CD4-positive, alpha-beta memory T cell (primary cell): ENCODE results near the gene CPSF7. TPM values are rescaled to one million over a fixed set of nuclear protein-coding genes. Genes with fewer than 3 reads are reported as not detected.
"Not testable (repeated sequence)": the region's sequence is repeated elsewhere in the genome, so short reads cannot be mapped to it uniquely, and the experiment has no call there.

Experiments used
- CTCF ChIA-PET: fragments of 350-600 bp; sonication (Branson Sonifier 250); formaldehyde crosslinking; loops from one replicate; lab custom pipeline; 2021; ENCODE audit warnings: inconsistent platforms; ENCODE audit not compliant: partially characterized antibody; lab: Charles Lee
- POLR2A ChIA-PET: fragments of 350-600 bp; sonication (Branson Sonifier 250); formaldehyde crosslinking; loops from one replicate; lab custom pipeline; 2021; ENCODE audit not compliant: partially characterized antibody; lab: Charles Lee
- DNase-seq, 5 donors: peaks; one replicate each; pipeline versions ENCODE4 v3.0.0 to v3.0.0-alpha.2; 2020 to 2022; ENCODE audit warnings: mixed read lengths in 1 of 5
- H3K27ac ChIP-seq: one replicate; pipeline ENCODE4 v1.7.0; 2013; ENCODE audit warnings: low read depth, low read length
- H3K27me3 ChIP-seq: 2 replicates; pipeline ENCODE4 v1.7.0; 2013; ENCODE audit warnings: mild to moderate bottlenecking, low read length, moderate library complexity; ENCODE audit not compliant: insufficient read depth
- H3K36me3 ChIP-seq: 2 replicates; pipeline ENCODE4 v1.7.0; 2013; ENCODE audit warnings: mild to moderate bottlenecking, low read length, moderate library complexity; ENCODE audit not compliant: insufficient read depth
- H3K4me1 ChIP-seq: 2 replicates; pipeline ENCODE4 v1.7.0; 2013; ENCODE audit warnings: mild to moderate bottlenecking, low read length, moderate library complexity; ENCODE audit not compliant: insufficient read depth
- H3K4me3 ChIP-seq, 2 donors: one replicate each; pipeline ENCODE4 v1.7.0; 2013; ENCODE audit warnings: low read length in 2 of 2, mild to moderate bottlenecking in 1 of 2
- H3K9me3 ChIP-seq, 2 donors: one replicate each; pipeline ENCODE4 v1.7.0; 2013; ENCODE audit warnings: low read length in 2 of 2, control low read depth in 1 of 2; ENCODE audit not compliant: control insufficient read depth in 1 of 2
- H3K27ac Mint-ChIP-seq, 7 donors: one replicate each; pipeline ENCODE4 v1.8.0; 2020 to 2021; ENCODE audit warnings: mixed read lengths in 7 of 7, mild to moderate bottlenecking in 6 of 7, inconsistent platforms in 3 of 7, moderate library complexity in 3 of 7
- H3K27me3 Mint-ChIP-seq, 2 donors: one replicate each; pipeline ENCODE4 v1.8.0; 2020 to 2021; ENCODE audit warnings: mixed read lengths in 2 of 2
- H3K36me3 Mint-ChIP-seq, 2 donors: one replicate each; pipeline ENCODE4 v1.8.0; 2020 to 2021; ENCODE audit warnings: mixed read lengths in 2 of 2, inconsistent platforms in 1 of 2, mild to moderate bottlenecking in 1 of 2
- H3K4me1 Mint-ChIP-seq, 4 donors: one replicate each; pipeline ENCODE4 v1.8.0; 2020 to 2021; ENCODE audit warnings: mixed read lengths in 4 of 4, mild to moderate bottlenecking in 1 of 4
- H3K4me3 Mint-ChIP-seq, 8 donors: one replicate each; pipeline ENCODE4 v1.8.0; 2020 to 2021; ENCODE audit warnings: mixed read lengths in 8 of 8, mild to moderate bottlenecking in 7 of 8, moderate library complexity in 6 of 8, inconsistent platforms in 3 of 8
- H3K9me3 Mint-ChIP-seq, 8 donors: one replicate each; pipeline ENCODE4 v1.8.0; 2020 to 2021; ENCODE audit warnings: mixed read lengths in 8 of 8, mild to moderate bottlenecking in 5 of 8, inconsistent platforms in 3 of 8, moderate library complexity in 1 of 8
- intact Hi-C: fragments of 100-400 bp; cut with micrococcal nuclease; formaldehyde crosslinking; loops from one replicate; pipeline ENCODE4 v1.15.1; 2023
- polyA plus RNA-seq, 2 donors: library from polyadenylated mRNA; unstranded; fragments of 300-500 nt; fragmentation: Illumina TruSeq; gene quantifications; one replicate each; pipeline ENCODE4 v1.2.3, GENCODE V29; 2021
- total RNA-seq, 2 experiments: library from RNA; stranded (reverse); gene quantifications; one replicate each; pipeline ENCODE4 v1.2.3, GENCODE V29; 2021

The CPSF7 gene
- total and polyA plus RNA-seq, 4 experiments from 2014 or later, result 19.9 to 149 (median 89.4) TPM

DNA sequence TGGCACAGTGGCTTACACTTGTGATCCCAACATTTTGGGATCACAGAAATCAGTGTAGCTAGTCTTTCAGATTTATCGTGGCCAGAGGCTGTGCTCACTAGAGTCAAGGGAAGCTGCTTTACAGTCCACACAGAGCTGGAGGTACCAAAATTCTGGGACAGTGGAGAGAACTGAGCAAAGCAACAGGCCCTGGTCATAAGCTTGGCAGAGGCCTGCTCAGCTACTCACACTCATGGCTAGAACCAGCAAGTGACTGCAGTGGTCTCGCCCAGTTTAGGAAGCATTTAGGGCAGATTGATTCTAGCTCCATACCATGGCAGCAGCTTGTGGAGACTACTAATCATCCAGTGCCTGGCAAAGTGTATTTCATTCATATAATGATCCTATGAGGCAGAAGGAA lies 28.6 kb downstream of the CPSF7 start:
- no peak for DNase-seq
- H3K9me3 Mint-ChIP-seq, result no peaks in the 10 kb centered on the region
- ChIA-PET CTCF (interaction anchor here (1.2 to 4.7 kb wide), 5 partner anchors 9 to 65 kb away, joined by 3 to 39 read pairs (median 12); partner anchors contain the start of gene TMEM216), POLR2A (interaction anchor here (0.7 to 3.4 kb wide), 5 partner anchors 9 to 70 kb away, joined by 3 to 21 read pairs (median 5); partner anchors contain the start of genes CPSF7, SDHAF2, TMEM138 and TMEM216)
- peak overlapping the region in 4 of 7 donors; percentile 7 to 58 (median 34) for H3K27ac Mint-ChIP-seq
- no peaks in the 10 kb centered on the region for H3K27me3 ChIP-seq
- peaks cover 0 to 3% (median 0%) of the 10 kb centered on the region in 4 donors for H3K4me1 Mint-ChIP-seq
- H3K27me3 Mint-ChIP-seq, result no peaks in the 10 kb centered on the region
- H3K27ac ChIP-seq, result no peak overlapping the region
- intact Hi-C loops, result no loop called here
- no peak overlapping the region for H3K4me3 ChIP-seq
- no peaks in the 10 kb centered on the region for H3K9me3 ChIP-seq
- H3K4me1 ChIP-seq, result no peaks in the 10 kb centered on the region
- peaks cover 27 to 67% of the 10 kb centered on the region in 2 donors for H3K36me3 Mint-ChIP-seq
- H3K36me3 ChIP-seq, result peaks cover 39% of the 10 kb centered on the region
- H3K4me3 Mint-ChIP-seq, result no peak overlapping the region

GRCh38 chr11:61392981-61393595 lies 36.7 kb downstream of the CPSF7 start:
- Histone ChIP-seq H3K4me1 (peaks cover 26% of the 10 kb centered on the region), H3K9me3 (no peaks in the 10 kb centered on the region), H3K27ac (peak overlapping the region; percentile 74), H3K27me3 (no peaks in the 10 kb centered on the region), H3K4me3 (peak overlapping the region; percentile 77 to 86), H3K36me3 (no peaks in the 10 kb centered on the region)
- Mint-ChIP-seq H3K4me3 (peak overlapping the region; percentile 91 to 97 (median 96)), H3K27ac (peak overlapping the region; percentile 95 to 99 (median 98)), H3K36me3 (peaks cover 6 to 31% of the 10 kb centered on the region in 2 donors), H3K27me3 (no peaks in the 10 kb centered on the region), H3K9me3 (no peaks in the 10 kb centered on the region), H3K4me1 (peaks cover 12 to 27% (median 22%) of the 10 kb centered on the region in 4 donors)
- peak; percentile 24 to 46 (median 27) for DNase-seq
- intact Hi-C loops, result loop anchor here (2.0 kb wide), 3 partner anchors 30 to 56 kb away; partner anchors contain the start of genes CPSF7 and TMEM138
- CTCF ChIA-PET, result interaction anchor here (1.0 to 7.8 kb wide), 13 partner anchors 8 to 562 kb away, joined by 3 to 117 read pairs (median 6); partner anchors contain the start of genes CYB561A3, TKFC and TMEM138
- POLR2A ChIA-PET, result interaction anchor here (0.9 to 5.6 kb wide), 10 partner anchors 8 to 478 kb away, joined by 3 to 89 read pairs (median 8); partner anchors contain the start of genes CPSF7, CYB561A3, DDB1 and SDHAF2

DNA sequence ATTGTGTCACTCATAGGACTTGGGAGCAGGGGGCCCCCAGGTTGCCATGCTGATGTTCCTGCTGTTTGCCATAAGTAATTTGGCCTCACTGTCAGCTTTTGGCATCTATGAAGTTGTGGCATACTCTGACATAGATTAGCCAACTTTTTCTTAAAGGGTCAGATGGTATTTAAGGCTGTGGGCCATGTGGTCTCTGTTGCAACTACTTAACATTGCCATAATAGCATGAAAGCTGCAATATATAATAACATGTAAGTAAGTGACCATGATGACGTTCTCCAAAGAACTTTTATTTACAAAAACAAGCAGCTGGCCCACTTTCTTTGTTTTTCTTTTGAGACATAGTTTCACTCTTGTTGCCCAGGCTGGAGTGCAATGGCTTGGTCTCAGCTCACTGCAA lies 39.6 kb downstream of the CPSF7 start:
- CTCF ChIA-PET, result interaction anchor here (1.1 to 7.8 kb wide), 2 partner anchors 9 to 54 kb away, joined by 3 to 117 read pairs; partner anchors contain the start of gene TKFC
- Histone ChIP-seq H3K9me3 (no peaks in the 10 kb centered on the region), H3K4me1 (peaks cover 33% of the 10 kb centered on the region), H3K27ac (no peak overlapping the region), H3K36me3 (no peaks in the 10 kb centered on the region), H3K4me3 (no peak overlapping the region), H3K27me3 (no peaks in the 10 kb centered on the region)
- intact Hi-C loops, result no loop called here
- Mint-ChIP-seq H3K4me1 (peaks cover 16 to 35% (median 27%) of the 10 kb centered on the region in 4 donors), H3K4me3 (no peak overlapping the region), H3K27me3 (no peaks in the 10 kb centered on the region), H3K9me3 (peaks cover 0 to 2% (median 0%) of the 10 kb centered on the region in 8 donors), H3K36me3 (peaks cover 3 to 13% of the 10 kb centered on the region in 2 donors), H3K27ac (peak overlapping the region in 2 of 7 donors; percentile 42 to 67)
- POLR2A ChIA-PET, result interaction anchor here (4.8 to 5.6 kb wide), 2 partner anchors 28 to 55 kb away, joined by 59 to 89 read pairs; partner anchors contain the start of genes CYB561A3, DDB1, TKFC and TMEM138
- DNase-seq, result no peak

- Histone ChIP-seq H3K27ac (no peak overlapping the region), H3K4me1 (peaks cover 8% of the 10 kb centered on the region), H3K27me3 (no peaks in the 10 kb centered on the region), H3K36me3 (no peaks in the 10 kb centered on the region), H3K9me3 (no peaks in the 10 kb centered on the region), H3K4me3 (no peak overlapping the region)
- CTCF ChIA-PET, result interaction anchor here (0.8 to 9.3 kb wide), 26 partner anchors 9 to 608 kb away, joined by 3 to 442 read pairs (median 11); partner anchors contain the start of genes CPSF7, CYB561A3, DDB1 and SDHAF2
- no peaks in the 10 kb centered on the region for H3K36me3 Mint-ChIP-seq
- DNase-seq, result no peak
- peak overlapping the region in 1 of 7 donors; percentile 18 for H3K27ac Mint-ChIP-seq
- intact Hi-C loops, result loop anchor here (1.0 to 10.0 kb wide), 3 partner anchors 130 to 607 kb away; no protein-coding TSS in a partner anchor
- POLR2A ChIA-PET, result interaction anchor here (1.3 to 5.1 kb wide), 5 partner anchors 9 to 49 kb away, joined by 4 to 87 read pairs (median 6); partner anchors contain the start of genes CYB561A3, DDB1, TKFC and TMEM138
- no peak overlapping the region for H3K4me3 Mint-ChIP-seq
- peaks cover 3 to 9% (median 6%) of the 10 kb centered on the region in 4 donors for H3K4me1 Mint-ChIP-seq
- H3K27me3 Mint-ChIP-seq, result no peaks in the 10 kb centered on the region
- H3K9me3 Mint-ChIP-seq, result peaks cover 0 to 2% (median 0%) of the 10 kb centered on the region in 8 donors
Measured at GRCh38 chr11:61384271-61385242, 45.2 kb downstream of the CPSF7 start.

DNA sequence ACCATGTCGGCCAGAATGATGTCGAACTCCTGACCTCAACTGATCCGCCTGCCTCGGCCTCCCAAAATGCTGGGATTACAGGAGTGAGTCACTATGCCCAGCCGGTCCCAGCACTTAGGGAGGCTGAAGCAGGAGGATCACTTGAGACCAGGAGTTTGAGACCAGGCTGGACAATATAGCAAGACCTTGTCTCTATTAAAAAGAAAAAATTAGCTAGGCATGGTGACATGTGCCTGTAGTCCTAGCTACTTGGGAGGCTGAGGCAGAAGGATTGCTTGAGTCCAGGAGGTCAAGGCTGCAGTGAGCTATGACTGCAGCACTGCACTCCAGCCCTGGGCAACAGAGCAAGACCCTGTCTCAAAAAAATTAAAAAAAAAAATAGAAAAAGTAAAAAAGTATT lies 45.9 kb downstream of the CPSF7 start:
- not testable (repeated sequence) for H3K27ac Mint-ChIP-seq, H3K9me3 ChIP-seq, H3K4me3 Mint-ChIP-seq, DNase-seq, H3K4me1 Mint-ChIP-seq, H3K27me3 Mint-ChIP-seq, H3K27me3 ChIP-seq, H3K36me3 Mint-ChIP-seq, H3K9me3 Mint-ChIP-seq, H3K4me1 ChIP-seq, H3K36me3 ChIP-seq, H3K27ac ChIP-seq, H3K4me3 ChIP-seq
- ChIA-PET CTCF (interaction anchor here (0.8 to 9.3 kb wide), 14 partner anchors 9 to 608 kb away, joined by 3 to 442 read pairs (median 14); partner anchors contain the start of genes CPSF7, CYB561A3, DDB1 and SDHAF2), POLR2A (interaction anchor here (2.1 to 5.1 kb wide), 3 partner anchors 9 to 48 kb away, joined by 6 to 87 read pairs (median 29); partner anchors contain the start of genes CYB561A3, DDB1, TKFC and TMEM138)
- intact Hi-C loops, result loop anchor here (10.0 kb wide), 1 partner anchor 129 kb away; no protein-coding TSS in a partner anchor

GRCh38 chr11:61380884-61381283 lies 48.9 kb downstream of the CPSF7 start:
- intact Hi-C loops, result loop anchor here (10.0 kb wide), 1 partner anchor 126 kb away; no protein-coding TSS in a partner anchor
- POLR2A ChIA-PET, result interaction anchor here (0.6 to 1.5 kb wide), 6 partner anchors 8 to 48 kb away, joined by 3 to 5 read pairs (median 3); partner anchors contain the start of gene TMEM138
- Mint-ChIP-seq H3K27me3 (no peaks in the 10 kb centered on the region), H3K9me3 (no peaks in the 10 kb centered on the region), H3K36me3 (peaks cover 0 to 4% of the 10 kb centered on the region in 2 donors), H3K27ac (no peak overlapping the region), H3K4me1 (peaks cover 3 to 9% (median 6%) of the 10 kb centered on the region in 4 donors), H3K4me3 (no peak overlapping the region)
- Histone ChIP-seq H3K9me3 (no peaks in the 10 kb centered on the region), H3K27me3 (no peaks in the 10 kb centered on the region), H3K36me3 (no peaks in the 10 kb centered on the region), H3K4me1 (peaks cover 8% of the 10 kb centered on the region), H3K27ac (no peak overlapping the region), H3K4me3 (no peak overlapping the region)
- no peak for DNase-seq
- CTCF ChIA-PET, result interaction anchor here (9.3 kb wide), 1 partner anchor 43 kb away, joined by 442 read pairs; the partner anchor contains the start of genes DDB1 and TKFC
